NB4 (cell line): ENCODE results near the gene BICRA.

Experiments used
- CTCF ChIP-seq: IDR thresholded peaks from one replicate; pipeline ENCODE4 v1.5.1; 2012; ENCODE audit warnings: low read depth, low read length
- MYC ChIP-seq: IDR thresholded peaks from 2 replicates; pipeline ENCODE4 v1.6.1; 2011; ENCODE audit warnings: low read depth, low read length
- POLR2A ChIP-seq: IDR thresholded peaks from 2 replicates; pipeline ENCODE4 v1.6.1; 2011; ENCODE audit warnings: mild to moderate bottlenecking; ENCODE audit not compliant: insufficient read length; ENCODE audit errors: extremely low read depth

- TF ChIP-seq CTCF (no peak), POLR2A (no peak), MYC (no peak)
Measured at GRCh38 chr19:47615714-47616113, 6.8 kb downstream of the BICRA start.
